ENCODE results near the gene PIK3C2G. TPM values are rescaled to one million over a fixed set of nuclear protein-coding genes. Genes with fewer than 3 reads are reported as not detected.
"Not testable (repeated sequence)": the region's sequence is repeated elsewhere in the genome, so short reads cannot be mapped to it uniquely, and the experiment has no call there.

PIK3C2G gene
- total and polyA plus RNA-seq, 2 donors, result 0.05 TPM

GRCh38 chr12:18496156-18496555, 234.8 kb downstream of the PIK3C2G start:
- DNase-seq (ENCODE audit: low read depth in 6 of 9, low spot score in 9 of 9), result no peak
- H3K36me3 ChIP-seq (ENCODE audit: control insufficient read depth in 2 of 2, insufficient read depth in 2 of 2, low read length in 1 of 2), result no peaks in the 10 kb centered on the region
- H3K27ac ChIP-seq (ENCODE audit: low read depth in 1 of 2, low read length in 1 of 2), result no peak overlapping the region
- 94% methylated on average over 2 of the region's 2 CpGs for WGBS
- H3K9me3 ChIP-seq (ENCODE audit: control insufficient read depth in 2 of 2, insufficient read depth in 1 of 2, low read length in 1 of 2), result no peaks in the 10 kb centered on the region
- no peak overlapping the region for H3K4me3 ChIP-seq (ENCODE audit: low read length in 2 of 2)
- H3K4me1 ChIP-seq (ENCODE audit: control insufficient read depth in 2 of 2, insufficient read depth in 2 of 2, low read length in 2 of 2), result no peaks in the 10 kb centered on the region
- no peaks in the 10 kb centered on the region for H3K27me3 ChIP-seq (ENCODE audit: control insufficient read depth in 2 of 2, insufficient read depth in 1 of 2, low read length in 1 of 2)

GRCh38 chr12:18500160-18500574, 238.8 kb downstream of the PIK3C2G start:
- H3K9me3 ChIP-seq (ENCODE audit: control insufficient read depth in 2 of 2, insufficient read depth in 1 of 2, low read length in 1 of 2); DNase-seq (ENCODE audit: low read depth in 6 of 9, low spot score in 9 of 9); H3K4me3 ChIP-seq (ENCODE audit: low read length in 2 of 2); H3K27ac ChIP-seq (ENCODE audit: low read depth in 1 of 2, low read length in 1 of 2); H3K36me3 ChIP-seq (ENCODE audit: control insufficient read depth in 2 of 2, insufficient read depth in 2 of 2, low read length in 1 of 2); H3K27me3 ChIP-seq (ENCODE audit: control insufficient read depth in 2 of 2, insufficient read depth in 1 of 2, low read length in 1 of 2); H3K4me1 ChIP-seq (ENCODE audit: control insufficient read depth in 2 of 2, insufficient read depth in 2 of 2, low read length in 2 of 2): not testable (repeated sequence)
- WGBS, result 97% methylated on average over 35 of the region's 35 CpGs

DNA sequence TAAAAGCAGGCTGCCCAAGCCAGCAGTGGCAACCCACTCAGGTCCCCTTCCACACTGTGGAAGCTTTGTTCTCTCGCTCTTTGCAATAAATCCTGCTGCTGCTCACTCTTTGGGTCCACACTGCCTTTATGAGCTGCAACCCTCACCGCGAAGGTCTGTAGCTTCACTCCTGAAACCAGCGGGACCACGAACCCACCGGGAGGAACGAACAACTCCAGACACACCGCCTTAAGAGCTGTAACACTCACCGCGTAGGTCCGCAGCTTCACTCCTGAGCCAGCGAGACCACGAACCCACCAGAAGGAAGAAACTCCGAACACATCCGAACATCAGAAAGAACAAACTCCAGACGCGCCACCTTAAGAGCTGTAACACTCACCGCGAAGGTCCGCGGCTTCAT, 239.4 kb downstream of the PIK3C2G start:
- not testable (repeated sequence) for H3K4me1 ChIP-seq (ENCODE audit: control insufficient read depth in 2 of 2, insufficient read depth in 2 of 2, low read length in 2 of 2); H3K27ac ChIP-seq (ENCODE audit: low read depth in 1 of 2, low read length in 1 of 2); H3K27me3 ChIP-seq (ENCODE audit: control insufficient read depth in 2 of 2, insufficient read depth in 1 of 2, low read length in 1 of 2); DNase-seq (ENCODE audit: low read depth in 6 of 9, low spot score in 9 of 9); H3K9me3 ChIP-seq (ENCODE audit: control insufficient read depth in 2 of 2, insufficient read depth in 1 of 2, low read length in 1 of 2); H3K4me3 ChIP-seq (ENCODE audit: low read length in 2 of 2); H3K36me3 ChIP-seq (ENCODE audit: control insufficient read depth in 2 of 2, insufficient read depth in 2 of 2, low read length in 1 of 2)
- WGBS, result 98% methylated on average over 21 of the region's 21 CpGs

DNA sequence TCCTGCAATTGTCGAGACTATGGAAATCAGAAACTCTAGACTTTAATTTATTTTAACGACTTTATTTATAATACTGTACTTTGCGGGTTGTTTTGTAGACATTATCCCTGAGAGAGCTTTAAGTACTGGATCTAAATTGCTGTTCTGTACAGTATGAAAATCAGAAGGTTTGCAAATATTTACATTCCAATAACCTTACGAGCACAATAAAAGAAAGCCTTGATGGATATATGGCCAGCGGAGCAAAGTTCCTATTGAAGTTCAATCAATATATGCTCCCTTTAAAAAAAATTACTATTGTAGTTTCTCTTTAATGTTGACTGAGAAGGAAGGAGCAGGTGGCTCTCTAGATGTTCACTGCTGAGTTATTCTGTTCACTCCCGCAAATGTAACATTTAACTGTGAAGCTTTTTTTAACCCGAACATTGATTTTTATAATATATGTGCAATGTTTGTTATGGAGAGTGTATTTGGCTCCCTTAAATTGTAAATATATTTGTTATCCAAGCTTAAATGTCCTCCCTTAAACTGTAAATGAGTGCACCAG, 241.2 kb downstream of the PIK3C2G start:
- 96% methylated on average over 7 of the region's 7 CpGs for WGBS
- H3K9me3 ChIP-seq (ENCODE audit: control insufficient read depth in 2 of 2, insufficient read depth in 1 of 2, low read length in 1 of 2), result no peaks in the 10 kb centered on the region
- H3K36me3 ChIP-seq (ENCODE audit: control insufficient read depth in 2 of 2, insufficient read depth in 2 of 2, low read length in 1 of 2), result no peaks in the 10 kb centered on the region
- no peak overlapping the region for H3K27ac ChIP-seq (ENCODE audit: low read depth in 1 of 2, low read length in 1 of 2)
- DNase-seq (ENCODE audit: low read depth in 6 of 9, low spot score in 9 of 9), result no peak
- no peaks in the 10 kb centered on the region for H3K27me3 ChIP-seq (ENCODE audit: control insufficient read depth in 2 of 2, insufficient read depth in 1 of 2, low read length in 1 of 2)
- no peaks in the 10 kb centered on the region for H3K4me1 ChIP-seq (ENCODE audit: control insufficient read depth in 2 of 2, insufficient read depth in 2 of 2, low read length in 2 of 2)
- no peak overlapping the region for H3K4me3 ChIP-seq (ENCODE audit: low read length in 2 of 2)

- Histone ChIP-seq H3K27me3 (ENCODE audit: control insufficient read depth in 2 of 2, insufficient read depth in 1 of 2, low read length in 1 of 2) (no peaks in the 10 kb centered on the region), H3K4me3 (ENCODE audit: low read length in 2 of 2) (no peak overlapping the region), H3K4me1 (ENCODE audit: control insufficient read depth in 2 of 2, insufficient read depth in 2 of 2, low read length in 2 of 2) (no peaks in the 10 kb centered on the region), H3K9me3 (ENCODE audit: control insufficient read depth in 2 of 2, insufficient read depth in 1 of 2, low read length in 1 of 2) (peaks cover 0 to 12% of the 10 kb centered on the region in 2 donors), H3K27ac (ENCODE audit: low read depth in 1 of 2, low read length in 1 of 2) (no peak overlapping the region), H3K36me3 (ENCODE audit: control insufficient read depth in 2 of 2, insufficient read depth in 2 of 2, low read length in 1 of 2) (no peaks in the 10 kb centered on the region)
- WGBS, result 98% methylated on average over 6 of the region's 6 CpGs
- DNase-seq (ENCODE audit: low read depth in 6 of 9, low spot score in 9 of 9), result no peak
These were observed 260.1 kb downstream of the PIK3C2G start for GRCh38 chr12:18521461-18521860.

GRCh38 chr12:18522806-18523205, 261.5 kb downstream of the PIK3C2G start:
- H3K9me3 ChIP-seq (ENCODE audit: control insufficient read depth in 2 of 2, insufficient read depth in 1 of 2, low read length in 1 of 2), result peaks cover 0 to 12% of the 10 kb centered on the region in 2 donors
- no peaks in the 10 kb centered on the region for H3K27me3 ChIP-seq (ENCODE audit: control insufficient read depth in 2 of 2, insufficient read depth in 1 of 2, low read length in 1 of 2)
- no peaks in the 10 kb centered on the region for H3K36me3 ChIP-seq (ENCODE audit: control insufficient read depth in 2 of 2, insufficient read depth in 2 of 2, low read length in 1 of 2)
- no peak overlapping the region for H3K4me3 ChIP-seq (ENCODE audit: low read length in 2 of 2)
- 95% methylated on average over 1 of the region's 1 CpG for WGBS
- no peak for DNase-seq (ENCODE audit: low read depth in 6 of 9, low spot score in 9 of 9)
- H3K4me1 ChIP-seq (ENCODE audit: control insufficient read depth in 2 of 2, insufficient read depth in 2 of 2, low read length in 2 of 2), result no peaks in the 10 kb centered on the region
- no peak overlapping the region for H3K27ac ChIP-seq (ENCODE audit: low read depth in 1 of 2, low read length in 1 of 2)

- not testable (repeated sequence) for DNase-seq (ENCODE audit: low read depth in 6 of 9, low spot score in 9 of 9); H3K27ac ChIP-seq (ENCODE audit: low read depth in 1 of 2, low read length in 1 of 2); H3K9me3 ChIP-seq (ENCODE audit: control insufficient read depth in 2 of 2, insufficient read depth in 1 of 2, low read length in 1 of 2); H3K4me1 ChIP-seq (ENCODE audit: control insufficient read depth in 2 of 2, insufficient read depth in 2 of 2, low read length in 2 of 2); H3K36me3 ChIP-seq (ENCODE audit: control insufficient read depth in 2 of 2, insufficient read depth in 2 of 2, low read length in 1 of 2); H3K27me3 ChIP-seq (ENCODE audit: control insufficient read depth in 2 of 2, insufficient read depth in 1 of 2, low read length in 1 of 2); H3K4me3 ChIP-seq (ENCODE audit: low read length in 2 of 2)
- WGBS, result 95% methylated on average over 3 of the region's 3 CpGs
These were observed 281.2 kb downstream of the PIK3C2G start for GRCh38 chr12:18542497-18542896.

GRCh38 chr12:18546399-18546798, 285.1 kb downstream of the PIK3C2G start:
- 97% methylated on average over 1 of the region's 1 CpG for WGBS
- no peak for DNase-seq (ENCODE audit: low read depth in 6 of 9, low spot score in 9 of 9)
- no peak overlapping the region for H3K27ac ChIP-seq (ENCODE audit: low read depth in 1 of 2, low read length in 1 of 2)
- no peaks in the 10 kb centered on the region for H3K4me1 ChIP-seq (ENCODE audit: control insufficient read depth in 2 of 2, insufficient read depth in 2 of 2, low read length in 2 of 2)
- no peaks in the 10 kb centered on the region for H3K27me3 ChIP-seq (ENCODE audit: control insufficient read depth in 2 of 2, insufficient read depth in 1 of 2, low read length in 1 of 2)
- no peaks in the 10 kb centered on the region for H3K9me3 ChIP-seq (ENCODE audit: control insufficient read depth in 2 of 2, insufficient read depth in 1 of 2, low read length in 1 of 2)
- H3K4me3 ChIP-seq (ENCODE audit: low read length in 2 of 2), result no peak overlapping the region
- H3K36me3 ChIP-seq (ENCODE audit: control insufficient read depth in 2 of 2, insufficient read depth in 2 of 2, low read length in 1 of 2), result no peaks in the 10 kb centered on the region

- Histone ChIP-seq H3K27ac (ENCODE audit: low read depth in 1 of 2, low read length in 1 of 2) (no peak overlapping the region), H3K4me1 (ENCODE audit: control insufficient read depth in 2 of 2, insufficient read depth in 2 of 2, low read length in 2 of 2) (no peaks in the 10 kb centered on the region), H3K27me3 (ENCODE audit: control insufficient read depth in 2 of 2, insufficient read depth in 1 of 2, low read length in 1 of 2) (no peaks in the 10 kb centered on the region), H3K9me3 (ENCODE audit: control insufficient read depth in 2 of 2, insufficient read depth in 1 of 2, low read length in 1 of 2) (no peaks in the 10 kb centered on the region), H3K4me3 (ENCODE audit: low read length in 2 of 2) (no peak overlapping the region), H3K36me3 (ENCODE audit: control insufficient read depth in 2 of 2, insufficient read depth in 2 of 2, low read length in 1 of 2) (no peaks in the 10 kb centered on the region)
- WGBS, result 97% methylated on average over 2 of the region's 2 CpGs
- no peak for DNase-seq (ENCODE audit: low read depth in 6 of 9, low spot score in 9 of 9)
These were observed 288.3 kb downstream of the PIK3C2G start for GRCh38 chr12:18549598-18549997.

- no peaks in the 10 kb centered on the region for H3K9me3 ChIP-seq (ENCODE audit: control insufficient read depth in 2 of 2, insufficient read depth in 1 of 2, low read length in 1 of 2)
- WGBS, result 97% methylated on average over 1 of the region's 1 CpG
- no peaks in the 10 kb centered on the region for H3K36me3 ChIP-seq (ENCODE audit: control insufficient read depth in 2 of 2, insufficient read depth in 2 of 2, low read length in 1 of 2)
- H3K4me3 ChIP-seq (ENCODE audit: low read length in 2 of 2), result no peak overlapping the region
- H3K27ac ChIP-seq (ENCODE audit: low read depth in 1 of 2, low read length in 1 of 2), result no peak overlapping the region
- H3K4me1 ChIP-seq (ENCODE audit: control insufficient read depth in 2 of 2, insufficient read depth in 2 of 2, low read length in 2 of 2), result no peaks in the 10 kb centered on the region
- DNase-seq (ENCODE audit: low read depth in 6 of 9, low spot score in 9 of 9), result no peak
- no peaks in the 10 kb centered on the region for H3K27me3 ChIP-seq (ENCODE audit: control insufficient read depth in 2 of 2, insufficient read depth in 1 of 2, low read length in 1 of 2)
These were observed 289.8 kb downstream of the PIK3C2G start for GRCh38 chr12:18551106-18551505.
